Stimulated activated memory B cell treated with anti-CD40 and anti-IgM and Interleukin-4, amounts not matched to agents 10 μg/mL and 1 μg/mL and 100 μg/mL, for 72 hours (primary cell): Measurements from ENCODE around the gene ZFP36.

ENCODE experiments used
- ATAC-seq: fragments of 150-1000 bp; cut with Tn5 transposase; 2 replicates; pipeline ENCODE4 v1.10.0; 2021
- H3K27ac Mint-ChIP-seq: one replicate; pipeline ENCODE4 v1.8.0; 2022; ENCODE audit warnings: mild to moderate bottlenecking, mixed read lengths
- H3K27me3 Mint-ChIP-seq: one replicate; pipeline ENCODE4 v1.8.0; 2022; ENCODE audit warnings: mixed read lengths
- H3K36me3 Mint-ChIP-seq: one replicate; pipeline ENCODE4 v1.8.0; 2022; ENCODE audit warnings: mixed read lengths
- H3K4me1 Mint-ChIP-seq: one replicate; pipeline ENCODE4 v1.8.0; 2022; ENCODE audit warnings: mixed read lengths
- H3K4me3 Mint-ChIP-seq: one replicate; pipeline ENCODE4 v1.8.0; 2022; ENCODE audit warnings: mild to moderate bottlenecking, moderate library complexity, mixed read lengths
- H3K9me3 Mint-ChIP-seq: one replicate; pipeline ENCODE4 v1.8.0; 2022; ENCODE audit warnings: mixed read lengths

Gene ZFP36

GRCh38 chr19:39409208-39410016, 2.8 kb downstream of the ZFP36 start:
- Mint-ChIP-seq H3K27ac (peak overlapping the region; percentile 91), H3K4me3 (peak overlapping the region; percentile 98), H3K9me3 (no peaks in the 10 kb centered on the region), H3K36me3 (peaks cover 31% of the 10 kb centered on the region), H3K27me3 (no peaks in the 10 kb centered on the region), H3K4me1 (peaks cover 65% of the 10 kb centered on the region)
- ATAC-seq, result peak; percentile 9

GRCh38 chr19:39410017-39410830, 3.6 kb downstream of the ZFP36 start:
- Mint-ChIP-seq H3K4me3 (peak overlapping the region; percentile 95), H3K4me1 (peaks cover 65% of the 10 kb centered on the region), H3K9me3 (no peaks in the 10 kb centered on the region), H3K27ac (peak overlapping the region; percentile 91), H3K27me3 (no peaks in the 10 kb centered on the region), H3K36me3 (peaks cover 38% of the 10 kb centered on the region)
- ATAC-seq, result peak; percentile 56

DNA sequence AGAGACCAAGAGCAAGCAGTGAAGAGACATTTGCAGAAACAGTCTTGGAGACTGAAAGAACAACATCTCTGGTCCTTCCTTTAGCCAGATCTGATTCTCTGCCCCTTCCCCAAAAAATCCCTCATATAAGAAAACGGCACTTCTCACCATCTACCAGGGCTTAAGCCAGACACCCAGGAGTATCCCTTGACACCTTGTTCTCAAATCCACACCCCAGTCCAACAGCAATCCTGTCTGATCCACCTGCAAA, 4.1 kb downstream of the ZFP36 start:
- ATAC-seq, result no peak
- peaks cover 62% of the 10 kb centered on the region for H3K4me1 Mint-ChIP-seq
- no peaks in the 10 kb centered on the region for H3K27me3 Mint-ChIP-seq

DNA sequence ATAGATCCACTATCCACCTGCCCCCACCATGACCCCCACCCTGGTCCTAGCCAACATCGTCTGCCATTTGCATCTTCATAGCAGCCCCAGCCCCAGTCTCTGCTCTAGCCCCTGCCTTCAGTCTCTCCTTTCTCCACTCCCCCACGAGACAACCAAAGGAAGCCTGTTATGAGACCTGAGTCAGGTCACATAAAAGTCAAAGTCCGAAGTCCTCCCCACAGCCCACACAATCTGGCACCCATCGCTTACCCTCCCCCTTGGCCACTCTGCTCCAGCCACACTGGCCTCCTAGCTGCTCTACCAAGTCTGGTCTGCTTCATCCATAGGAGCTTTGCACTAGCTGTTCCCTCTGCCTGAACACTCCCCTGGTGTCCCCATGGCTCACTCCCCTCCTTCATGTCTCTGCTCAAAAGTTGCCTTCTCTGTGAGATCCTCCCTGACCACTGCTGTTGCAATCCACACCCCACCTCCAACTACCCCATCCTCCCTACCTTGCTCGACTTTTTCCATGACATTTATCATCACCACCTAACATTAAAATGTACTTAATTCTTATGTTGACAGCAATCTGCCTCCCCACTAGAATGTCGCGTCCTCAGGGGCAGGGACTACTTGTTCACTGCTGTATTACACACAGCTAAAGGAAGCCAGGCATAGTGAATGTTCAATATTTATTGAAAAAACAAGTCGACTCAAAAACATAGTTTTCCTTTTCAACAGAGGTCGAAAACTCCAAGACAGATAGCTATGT, 4.6 kb downstream of the ZFP36 start:
- Mint-ChIP-seq H3K4me1 (peaks cover 59% of the 10 kb centered on the region), H3K27ac (peak overlapping the region; percentile 91), H3K4me3 (peak overlapping the region; percentile 95), H3K9me3 (no peaks in the 10 kb centered on the region), H3K36me3 (peaks cover 41% of the 10 kb centered on the region), H3K27me3 (no peaks in the 10 kb centered on the region)
- ATAC-seq, result no peak

More for the DNA sequence above, 4.1 kb downstream of the ZFP36 start:
- H3K4me3 Mint-ChIP-seq, result peak overlapping the region; percentile 95
- peak overlapping the region; percentile 91 for H3K27ac Mint-ChIP-seq
- H3K36me3 Mint-ChIP-seq, result peaks cover 41% of the 10 kb centered on the region
- H3K9me3 Mint-ChIP-seq, result no peaks in the 10 kb centered on the region

GRCh38 chr19:39411832-39412099, 5.1 kb downstream of the ZFP36 start:
- Mint-ChIP-seq H3K27me3 (no peaks in the 10 kb centered on the region), H3K27ac (peak overlapping the region; percentile 91), H3K9me3 (no peaks in the 10 kb centered on the region), H3K4me3 (peak overlapping the region; percentile 95), H3K36me3 (peaks cover 41% of the 10 kb centered on the region), H3K4me1 (peaks cover 55% of the 10 kb centered on the region)
- ATAC-seq, result peak; percentile 53

GRCh38 chr19:39412100-39412866, 5.6 kb downstream of the ZFP36 start, which contains the start of gene PLEKHG2:
Gene PLEKHG2, plus strand, starts transcription at chr19:39412669. Its CDS starts 1,418 bp downstream, at chr19:39414087.
- Mint-ChIP-seq H3K27ac (peak within 1 kb of the TSS; percentile 91), H3K27me3 (no peaks in the 10 kb centered on the region), H3K4me3 (peak within 1 kb of the TSS; percentile 95), H3K36me3 (peaks cover 39% of the 10 kb centered on the region), H3K4me1 (peaks cover 55% of the 10 kb centered on the region), H3K9me3 (no peaks in the 10 kb centered on the region)
- peak; percentile 80 for ATAC-seq

DNA sequence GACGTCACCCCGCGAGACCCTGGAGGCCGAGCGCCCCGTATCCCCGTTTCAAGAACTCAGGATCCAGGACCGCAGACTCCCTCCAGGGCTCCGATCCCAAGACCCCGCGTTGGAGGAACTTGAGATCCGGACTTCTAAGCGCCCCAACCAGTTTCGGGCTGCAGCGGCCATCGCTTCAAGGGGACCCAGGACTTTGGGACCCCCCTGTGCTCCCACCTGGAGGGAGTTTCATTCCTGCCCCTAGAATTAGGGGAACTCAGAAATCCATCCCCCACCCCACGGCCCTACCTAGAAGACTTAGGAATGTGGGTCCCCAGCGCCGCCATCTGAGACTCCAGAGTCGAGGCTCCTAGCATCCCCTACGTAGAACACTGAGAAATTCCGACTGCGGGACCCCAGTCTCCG, 6.2 kb downstream of the ZFP36 start:
- H3K4me1 Mint-ChIP-seq, result peaks cover 55% of the 10 kb centered on the region
- H3K27ac Mint-ChIP-seq, result peak overlapping the region; percentile 91
- H3K36me3 Mint-ChIP-seq, result peaks cover 39% of the 10 kb centered on the region
- no peaks in the 10 kb centered on the region for H3K27me3 Mint-ChIP-seq
- H3K9me3 Mint-ChIP-seq, result no peaks in the 10 kb centered on the region
- peak overlapping the region; percentile 95 for H3K4me3 Mint-ChIP-seq
- no peak for ATAC-seq

DNA sequence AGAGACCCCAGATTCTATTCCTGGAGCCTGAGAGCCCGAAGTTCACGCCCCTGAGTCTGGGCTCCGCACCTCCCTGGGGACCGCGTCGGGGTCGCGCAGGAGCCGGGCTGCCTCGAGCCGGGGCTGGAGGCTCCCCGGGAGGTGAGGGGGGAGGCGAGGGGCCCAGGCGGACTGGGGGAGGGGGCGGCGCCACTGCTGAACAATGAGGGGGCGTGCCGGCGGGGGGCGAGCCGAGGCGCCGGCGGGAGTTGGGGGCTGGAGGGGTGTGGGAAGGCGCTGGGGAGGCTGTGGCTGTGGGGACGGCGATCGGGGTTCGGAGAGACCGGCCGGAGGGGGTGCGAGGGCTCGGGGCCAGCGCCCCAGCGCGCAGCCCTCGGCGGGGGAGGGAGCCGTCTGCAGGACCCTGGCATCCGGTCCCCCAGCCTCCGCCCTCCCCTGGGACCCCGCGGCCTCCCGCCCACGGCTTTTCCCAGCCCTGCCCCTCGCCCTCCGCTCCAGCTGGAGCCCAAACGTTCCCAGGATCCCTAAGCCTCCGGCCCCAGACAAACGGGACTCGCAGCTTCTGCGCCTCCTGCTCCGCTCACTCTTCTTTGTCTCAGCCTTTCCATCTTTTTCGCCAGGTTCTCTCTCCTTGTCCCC, 6.7 kb downstream of the ZFP36 start:
- ATAC-seq, result no peak
- no peaks in the 10 kb centered on the region for H3K9me3 Mint-ChIP-seq
- H3K4me3 Mint-ChIP-seq, result peak overlapping the region; percentile 95
- H3K27me3 Mint-ChIP-seq, result no peaks in the 10 kb centered on the region
- H3K36me3 Mint-ChIP-seq, result peaks cover 37% of the 10 kb centered on the region
- H3K4me1 Mint-ChIP-seq, result peaks cover 50% of the 10 kb centered on the region
- H3K27ac Mint-ChIP-seq, result peak overlapping the region; percentile 91

GRCh38 chr19:39413911-39414608, 7.4 kb downstream of the ZFP36 start:
- no peaks in the 10 kb centered on the region for H3K9me3 Mint-ChIP-seq

GRCh38 chr19:39415111-39416046, 8.7 kb downstream of the ZFP36 start:
- Mint-ChIP-seq H3K4me3 (peak overlapping the region; percentile 3), H3K36me3 (peaks cover 41% of the 10 kb centered on the region), H3K4me1 (peaks cover 37% of the 10 kb centered on the region), H3K9me3 (no peaks in the 10 kb centered on the region), H3K27ac (no peak overlapping the region), H3K27me3 (no peaks in the 10 kb centered on the region)
- no peak for ATAC-seq

More at GRCh38 chr19:39413911-39414608, 7.4 kb downstream of the ZFP36 start:
- peaks cover 36% of the 10 kb centered on the region for H3K36me3 Mint-ChIP-seq
- no peaks in the 10 kb centered on the region for H3K27me3 Mint-ChIP-seq
- peak overlapping the region; percentile 95 for H3K4me3 Mint-ChIP-seq
- H3K4me1 Mint-ChIP-seq, result peaks cover 44% of the 10 kb centered on the region
- H3K27ac Mint-ChIP-seq, result peak overlapping the region; percentile 91
- no peak for ATAC-seq

- no peak for ATAC-seq
- no peaks in the 10 kb centered on the region for H3K27me3 Mint-ChIP-seq
- H3K4me3 Mint-ChIP-seq, result no peak overlapping the region
- no peaks in the 10 kb centered on the region for H3K9me3 Mint-ChIP-seq
- peaks cover 27% of the 10 kb centered on the region for H3K4me1 Mint-ChIP-seq
- H3K36me3 Mint-ChIP-seq, result peaks cover 47% of the 10 kb centered on the region
- no peak overlapping the region for H3K27ac Mint-ChIP-seq
These were observed 9.8 kb downstream of the ZFP36 start for GRCh38 chr19:39416152-39417120.

DNA sequence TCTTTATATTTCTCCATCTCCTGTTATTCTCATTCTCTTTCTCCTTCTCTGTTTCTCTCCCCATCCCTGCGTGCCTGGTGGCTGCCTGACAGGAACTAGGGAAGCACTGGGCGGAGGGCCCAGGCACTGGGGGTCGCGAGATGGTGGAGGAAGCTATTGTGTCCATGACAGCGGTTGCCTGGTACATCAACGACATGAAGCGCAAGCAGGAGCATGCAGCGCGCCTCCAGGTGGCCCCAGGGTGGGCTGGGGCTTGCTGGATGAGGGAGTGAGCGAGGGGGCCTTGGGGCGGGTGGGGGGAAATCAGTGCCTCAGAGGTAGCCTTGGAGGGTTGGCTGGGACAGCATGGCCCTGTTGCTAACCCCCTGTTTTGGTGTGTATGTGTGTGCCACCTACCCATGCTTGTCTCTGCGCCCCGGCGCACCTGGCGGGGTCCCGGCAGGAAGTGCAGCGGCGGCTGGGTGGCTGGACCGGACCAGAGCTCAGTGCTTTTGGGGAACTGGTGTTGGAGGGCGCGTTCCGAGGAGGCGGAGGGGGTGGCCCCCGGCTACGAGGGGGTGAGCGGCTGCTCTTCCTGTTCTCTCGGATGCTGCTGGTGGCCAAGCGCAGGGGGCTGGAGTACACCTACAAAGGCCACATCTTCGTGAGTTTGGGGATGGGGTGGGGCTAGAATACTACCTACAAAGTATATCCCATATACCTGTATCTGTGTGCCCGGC, 11.0 kb downstream of the ZFP36 start:
- H3K27me3 Mint-ChIP-seq, result no peaks in the 10 kb centered on the region
- H3K27ac Mint-ChIP-seq, result no peak overlapping the region
- no peaks in the 10 kb centered on the region for H3K9me3 Mint-ChIP-seq
- ATAC-seq, result no peak
- H3K4me1 Mint-ChIP-seq, result peaks cover 20% of the 10 kb centered on the region
- peaks cover 54% of the 10 kb centered on the region for H3K36me3 Mint-ChIP-seq
- H3K4me3 Mint-ChIP-seq, result no peak overlapping the region
